HepG2 (cell line): Measurements from ENCODE around the gene IQSEC1. TPM values are rescaled to one million over a fixed set of nuclear protein-coding genes. Genes with fewer than 3 reads are reported as not detected.

Source experiments
- ATAC-seq: fragments of 200-7000 bp; cut with Tn5 transposase; 3 replicates; pipeline ENCODE4 v1.9.1; 2020; ENCODE audit warnings: mild to moderate bottlenecking, moderate library complexity
- BruUV-seq: library from RNA; stranded (reverse); fragments of 400-500 nt; replicated peaks from 2 replicates; lab custom pipeline; 2021; lab: Mats Ljungman, UMichigan
- CTCF ChIA-PET: fragments of 300-600 bp; formaldehyde crosslinking; extraction: SDS; loops from one replicate; lab custom pipeline; 2021; ENCODE audit warnings: low total read pairs, inconsistent platforms, low intra/inter-chr PET ratio; lab: Yijun Ruan, JAX
- POLR2A ChIA-PET: fragments of 350-600 bp; sonication (Branson Sonifier 250); formaldehyde crosslinking; loops from one replicate; lab custom pipeline; 2020; ENCODE audit warnings: antibody characterized with exemption, inconsistent platforms; lab: Yijun Ruan, JAX
- DNase-seq: peaks from one replicate; pipeline ENCODE4 v3.0.0-alpha.2; 2015; ENCODE audit warnings: low spot score
- FAIRE-seq: peaks from 3 replicates; lab custom pipeline; 2011; peaks lifted over from hg19 to GRCh38; lab: Jason Lieb, UNC
- H2AFZ ChIP-seq: one replicate; pipeline ENCODE4 v1.6.1; 2011; ENCODE audit warnings: low read length, inconsistent platforms
- H3K27ac ChIP-seq: fragments of 300-600 bp; 3 replicates; pipeline ENCODE4 v1.8.0; 2011; ENCODE audit warnings: mixed run types, mild to moderate bottlenecking, mixed read lengths, low read length, inconsistent platforms; ENCODE audit not compliant: insufficient read depth; ENCODE audit errors: extremely low read length
- H3K27me3 ChIP-seq, 2 experiments: fragments of 200-600 bp in 1 of 2; 2 replicates in 1 of 2; 3 replicates in 1 of 2; pipeline versions ENCODE4 v1.6.0 to v1.8.0; 2011; ENCODE audit warnings: low read length in 2 of 2, mild to moderate bottlenecking in 2 of 2, moderate library complexity in 2 of 2, inconsistent platforms in 1 of 2; ENCODE audit not compliant: insufficient read depth in 2 of 2, control insufficient read depth in 1 of 2
- H3K36me3 ChIP-seq, 2 experiments: fragments of 200-600 bp in 1 of 2; replicated peaks in 1 of 2; 2 replicates in 1 of 2; 3 replicates in 1 of 2; pipeline versions ENCODE4 v1.5.1 to v1.8.0; 2011; ENCODE audit warnings: low read length in 2 of 2, inconsistent platforms in 1 of 2; ENCODE audit not compliant: insufficient read depth in 2 of 2, control insufficient read depth in 1 of 2
- H3K4me1 ChIP-seq: 2 replicates; pipeline ENCODE4 v1.5.1; 2012; ENCODE audit warnings: low read length, inconsistent platforms; ENCODE audit not compliant: insufficient read depth
- H3K4me2 ChIP-seq: 2 replicates; pipeline ENCODE4 v1.6.0; 2011; ENCODE audit warnings: low read depth, low read length, inconsistent platforms
- H3K4me3 ChIP-seq, 3 experiments: fragments of 200-600 bp in 1 of 3; sonication (generic), shearing (Covaris generic) in 1 of 3; replicated peaks in 1 of 3; 2 replicates each; pipeline ENCODE4 v1.5.1; 2011 to 2016; ENCODE audit warnings: low read length in 3 of 3, inconsistent platforms in 2 of 3, low read depth in 2 of 3, mild to moderate bottlenecking in 2 of 3, control low read depth in 1 of 3, mixed read lengths in 1 of 3; ENCODE audit not compliant: insufficient read depth in 1 of 3
- H3K79me2 ChIP-seq: one replicate; pipeline ENCODE4 v1.6.1; 2011; ENCODE audit warnings: low read length, inconsistent platforms; ENCODE audit not compliant: insufficient read depth
- H3K9ac ChIP-seq: 2 replicates; pipeline ENCODE4 v1.6.0; 2011; ENCODE audit warnings: mild to moderate bottlenecking, low read depth, low read length, inconsistent platforms; ENCODE audit not compliant: insufficient read depth
- H3K9me3 ChIP-seq: 2 replicates; pipeline ENCODE4 v1.5.1; 2012; ENCODE audit warnings: mild to moderate bottlenecking, low read length
- H4K20me1 ChIP-seq: 2 replicates; pipeline ENCODE4 v1.6.0; 2011; ENCODE audit warnings: inconsistent platforms, mild to moderate bottlenecking, low read length, moderate library complexity; ENCODE audit not compliant: insufficient read depth
- ARNT2 ChIP-seq: sonication (generic); formaldehyde crosslinking; IDR thresholded peaks from 2 replicates; pipeline ENCODE4 v1.8.0; 2022; ENCODE audit warnings: mild to moderate bottlenecking, low read depth, missing genetic modification reagents, moderate library complexity
- FOXA1 ChIP-seq, 2 experiments: fragments of 450-650 bp in 1 of 2; sonication (generic) in 1 of 2; formaldehyde crosslinking in 1 of 2; IDR thresholded peaks; 2 replicates each; pipeline versions ENCODE4 v1.4.0 to v1.6.1; 2016 to 2020; ENCODE audit warnings: missing genetic modification reagents in 1 of 2
- GABPB1 ChIP-seq: IDR thresholded peaks from 2 replicates; pipeline ENCODE4 v1.6.1; 2016; ENCODE audit warnings: mild to moderate bottlenecking, missing genetic modification reagents, moderate library complexity, missing compliant biosample characterization
- HIC2 ChIP-seq: sonication (generic); formaldehyde crosslinking; IDR thresholded peaks from 2 replicates; pipeline ENCODE4 v1.9.0; 2022; ENCODE audit warnings: low read depth, missing genetic modification reagents
- KDM5A ChIP-seq: fragments of 200-600 bp; sonication (generic); IDR thresholded peaks from 2 replicates; pipeline ENCODE4 v1.7.0; 2018; ENCODE audit warnings: antibody characterized with exemption, mild to moderate bottlenecking, low read length, borderline replicate concordance
- KDM5B ChIP-seq: sonication (generic); formaldehyde crosslinking; IDR thresholded peaks from 2 replicates; pipeline ENCODE4 v1.4.0; 2020; ENCODE audit warnings: missing genetic modification reagents, mild to moderate bottlenecking, borderline replicate concordance
- MAFG ChIP-seq: sonication (generic); formaldehyde crosslinking; IDR thresholded peaks from 2 replicates; pipeline ENCODE4 v1.5.1; 2020; ENCODE audit warnings: mild to moderate bottlenecking, missing genetic modification reagents
- MXD4 ChIP-seq: IDR thresholded peaks from 2 replicates; pipeline ENCODE4 v1.6.1; 2016; ENCODE audit warnings: mild to moderate bottlenecking, missing biosample characterization, missing genetic modification reagents
- NFKB2 ChIP-seq: sonication (generic); formaldehyde crosslinking; IDR thresholded peaks from 2 replicates; pipeline ENCODE4 v1.4.0; 2020; ENCODE audit warnings: missing genetic modification reagents, borderline replicate concordance
- ZBTB21 ChIP-seq: sonication (generic); formaldehyde crosslinking; IDR thresholded peaks from 2 replicates; pipeline ENCODE4 v1.4.0; 2020; ENCODE audit warnings: missing genetic modification reagents
- ZNF704 ChIP-seq: sonication (generic); formaldehyde crosslinking; IDR thresholded peaks from 2 replicates; pipeline ENCODE4 v1.8.1; 2023; ENCODE audit warnings: mild to moderate bottlenecking, inconsistent platforms, moderate library complexity, missing genetic modification reagents, borderline replicate concordance
- ZNF782 ChIP-seq: sonication (generic); formaldehyde crosslinking; IDR thresholded peaks from 2 replicates; pipeline ENCODE4 v1.4.0; 2020; ENCODE audit warnings: missing genetic modification reagents, mild to moderate bottlenecking, borderline replicate concordance
- ZNF850 ChIP-seq: sonication (generic); formaldehyde crosslinking; conservative IDR thresholded peaks from 2 replicates; pipeline ENCODE4 v1.9.0; 2021; ENCODE audit warnings: mild to moderate bottlenecking, missing genetic modification reagents
- WGBS: methylation state at CpG from one replicate; pipeline ENCODE4 v1.1.6; 2017; ENCODE audit warnings: low lambda C conversion rate; 5-methylcytosine and 5-hydroxymethylcytosine counted together
- in situ Hi-C: cut with HindIII; loops from 2 replicates; pipeline ENCODE4 v1.10.0; 2017; ENCODE audit warnings: low pct_unique_long_range_greater_than_20kb; ENCODE audit not compliant: extremely low pct_ligation_motif_present
- intact Hi-C: fragments of 100-400 bp; cut with micrococcal nuclease; formaldehyde crosslinking; loops from one replicate; pipeline ENCODE4 v1.10.0; 2022; ENCODE audit not compliant: unreplicated experiment
- polyA plus RNA-seq, 8 experiments: library from polyadenylated mRNA; depleted of rRNA in 3 of 8; stranded (reverse) in 7 of 8; unstranded in 1 of 8; fragments of >200 nt; fragmentation: Illumina TruSeq in 4 of 8; extraction: Trizol in 4 of 8; gene quantifications; 2 replicates each; pipeline versions ENCODE4 v1.2.1 to v1.2.3, GENCODE V29; 2011 to 2016; ENCODE audit warnings: low read depth in 4 of 8, missing spikeins in 1 of 8, mixed read lengths in 1 of 8; ENCODE audit not compliant: insufficient read depth in 1 of 8
- total RNA-seq, 5 experiments: library from RNA; depleted of rRNA; stranded (reverse); fragments of >200 nt; fragmentation: Illumina TruSeq; extraction: Trizol; gene quantifications; 2 replicates each; pipeline ENCODE4 v1.2.3, GENCODE V29; 2016; ENCODE audit warnings: low read depth in 1 of 5
- TF ChIP-seq, protein P1 (sequence below): sonication (generic); formaldehyde crosslinking; IDR thresholded peaks from 2 replicates; pipeline ENCODE4 v1.5.0; 2020; ENCODE audit warnings: missing genetic modification reagents, mild to moderate bottlenecking, borderline replicate concordance
- TF ChIP-seq, protein P2 (sequence below): sonication (generic); formaldehyde crosslinking; conservative IDR thresholded peaks from 2 replicates; pipeline ENCODE4 v1.5.0; 2020; ENCODE audit warnings: missing genetic modification reagents

The IQSEC1 gene
- total and polyA plus RNA-seq, 2 of the 13 experiments (the other 11 are each of a cell fraction or from before 2014, with no cell fraction given), result 17.4 to 20.2 TPM

DNA sequence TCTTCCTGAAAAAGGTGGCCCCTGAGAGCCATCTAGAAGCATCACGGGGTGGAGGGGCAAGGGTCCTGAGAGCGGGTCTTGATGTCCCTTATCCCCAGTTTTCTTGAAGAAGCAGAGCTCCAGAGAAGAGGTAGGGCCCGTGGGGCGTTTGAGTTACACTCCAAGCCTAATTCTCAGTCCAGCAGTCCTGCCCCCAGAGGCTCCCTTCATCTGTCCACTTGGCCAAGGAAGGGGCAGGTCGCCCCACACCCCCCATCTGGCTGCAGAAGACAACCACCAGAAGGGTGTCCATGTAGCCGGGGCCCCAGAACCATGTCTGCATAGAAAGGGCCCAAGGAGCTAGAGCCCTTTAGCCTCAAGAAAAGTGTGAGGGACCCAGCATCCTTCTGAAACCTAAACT, 206.4 kb downstream of the IQSEC1 start:
- FAIRE-seq, result no peak

GRCh38 chr3:12865271-12865670, 208.0 kb downstream of the IQSEC1 start:
- no peak overlapping the region for H3K4me3 ChIP-seq
- intact Hi-C loops, result no loop called here
- H3K36me3 ChIP-seq, result no peaks in the 10 kb centered on the region
- FAIRE-seq (no peak), DNase-seq (no peak), ATAC-seq (no peak)
- BruUV-seq, result no TSS peak
- H3K27ac ChIP-seq, result no peak overlapping the region
- no peaks in the 10 kb centered on the region; the same call in 1 of the 2 replicates for H3K4me1 ChIP-seq
- peaks cover 1 to 64% of the 10 kb centered on the region in 2 experiments for H3K27me3 ChIP-seq
- ChIA-PET CTCF (no interaction called here), POLR2A (no interaction called here)
- WGBS, result 37% methylated on average over 4 of the region's 4 CpGs
- H3K4me2 ChIP-seq, result no peak overlapping the region
- H3K79me2 ChIP-seq, result no peaks in the 10 kb centered on the region
- in situ Hi-C loops, result no loop called here
- H2AFZ ChIP-seq, result no peak overlapping the region
- H3K9ac ChIP-seq, result no peak overlapping the region
- H4K20me1 ChIP-seq, result no peaks in the 10 kb centered on the region
- no peaks in the 10 kb centered on the region; the same call in 1 of the 2 replicates for H3K9me3 ChIP-seq
- TF ChIP-seq MXD4 (CRISPR knock-in tag) (no peak), ZBTB21 (CRISPR knock-in tag) (no peak), ZNF850 (CRISPR knock-in tag) (no peak), HIC2 (CRISPR knock-in tag) (no peak), NFKB2 (CRISPR knock-in tag) (no peak)
- TF ChIP-seq, protein P1, sequence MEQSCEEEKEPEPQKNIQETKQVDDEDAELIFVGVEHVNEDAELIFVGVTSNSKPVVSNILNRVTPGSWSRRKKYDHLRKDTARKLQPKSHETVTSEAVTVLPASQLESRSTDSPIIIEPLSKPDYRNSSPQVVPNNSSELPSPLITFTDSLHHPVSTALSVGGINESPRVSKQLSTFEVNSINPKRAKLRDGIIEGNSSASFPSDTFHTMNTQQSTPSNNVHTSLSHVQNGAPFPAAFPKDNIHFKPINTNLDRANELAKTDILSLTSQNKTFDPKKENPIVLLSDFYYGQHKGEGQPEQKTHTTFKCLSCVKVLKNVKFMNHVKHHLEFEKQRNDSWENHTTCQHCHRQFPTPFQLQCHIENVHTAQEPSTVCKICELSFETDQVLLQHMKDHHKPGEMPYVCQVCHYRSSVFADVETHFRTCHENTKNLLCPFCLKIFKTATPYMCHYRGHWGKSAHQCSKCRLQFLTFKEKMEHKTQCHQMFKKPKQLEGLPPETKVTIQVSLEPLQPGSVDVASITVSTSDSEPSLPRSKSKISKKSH (CRISPR knock-in tag), result no peak
- TF ChIP-seq, protein P2, sequence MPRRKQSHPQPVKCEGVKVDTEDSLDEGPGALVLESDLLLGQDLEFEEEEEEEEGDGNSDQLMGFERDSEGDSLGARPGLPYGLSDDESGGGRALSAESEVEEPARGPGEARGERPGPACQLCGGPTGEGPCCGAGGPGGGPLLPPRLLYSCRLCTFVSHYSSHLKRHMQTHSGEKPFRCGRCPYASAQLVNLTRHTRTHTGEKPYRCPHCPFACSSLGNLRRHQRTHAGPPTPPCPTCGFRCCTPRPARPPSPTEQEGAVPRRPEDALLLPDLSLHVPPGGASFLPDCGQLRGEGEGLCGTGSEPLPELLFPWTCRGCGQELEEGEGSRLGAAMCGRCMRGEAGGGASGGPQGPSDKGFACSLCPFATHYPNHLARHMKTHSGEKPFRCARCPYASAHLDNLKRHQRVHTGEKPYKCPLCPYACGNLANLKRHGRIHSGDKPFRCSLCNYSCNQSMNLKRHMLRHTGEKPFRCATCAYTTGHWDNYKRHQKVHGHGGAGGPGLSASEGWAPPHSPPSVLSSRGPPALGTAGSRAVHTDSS (CRISPR knock-in tag), result no peak

More for the DNA sequence above, 206.4 kb downstream of the IQSEC1 start:
- H4K20me1 ChIP-seq, result no peaks in the 10 kb centered on the region
- H3K36me3 ChIP-seq, result no peaks in the 10 kb centered on the region
- H3K4me2 ChIP-seq, result no peak overlapping the region
- peaks cover 2 to 62% of the 10 kb centered on the region in 2 experiments for H3K27me3 ChIP-seq
- intact Hi-C loops, result no loop called here
- H3K4me3 ChIP-seq, result no peak overlapping the region
- DNase-seq, result no peak
- no peak overlapping the region for H2AFZ ChIP-seq
- H3K9ac ChIP-seq, result no peak overlapping the region
- ChIA-PET CTCF (interaction anchor here (2.7 kb wide), 1 partner anchor 24 kb away, joined by 39 read pairs; no protein-coding TSS in a partner anchor), POLR2A (no interaction called here)
- no peaks in the 10 kb centered on the region; the same call in 1 of the 2 replicates for H3K9me3 ChIP-seq
- no peak overlapping the region for H3K27ac ChIP-seq
- TF ChIP-seq FOXA1 (IDR thresholded peaks at IDR 0.05) (no peak), FOXA1 (CRISPR knock-in tag; IDR thresholded peaks at IDR 0.05) (no peak), KDM5A (no peak), ARNT2 (no peak), ZNF704 (CRISPR knock-in tag) (no peak), ZNF782 (CRISPR knock-in tag) (no peak), MAFG (CRISPR knock-in tag) (no peak), KDM5B (no peak), GABPB1 (no peak), MXD4 (CRISPR knock-in tag) (no peak)
- in situ Hi-C loops, result no loop called here
- BruUV-seq, result no TSS peak
- no peaks in the 10 kb centered on the region; the same call in 1 of the 2 replicates for H3K4me1 ChIP-seq
- no peak for ATAC-seq
- no peaks in the 10 kb centered on the region for H3K79me2 ChIP-seq
- WGBS, result 12% methylated on average over 4 of the region's 6 CpGs
